Prostate gland (tissue), 2 donors: ENCODE data around the gene OR2L13.

Source experiments
- POLR2A ChIP-seq: fragments of 450-650 bp; IDR thresholded peaks from one replicate; pipeline ENCODE4 v1.6.1; 2016; ENCODE audit warnings: antibody characterized with exemption, mild to moderate bottlenecking
- TF ChIP-seq, protein P1 (sequence below), 4 experiments: fragments of 200-600 bp in 2 of 4; fragments of 450-650 bp in 2 of 4; sonication (generic) in 2 of 4; IDR thresholded peaks; 1 replicate in 3 of 4; 2 replicates in 1 of 4; pipeline ENCODE4 v1.5.1; 2016 to 2019; ENCODE audit warnings: antibody characterized with exemption in 4 of 4, mild to moderate bottlenecking in 2 of 4, moderate library complexity in 2 of 4

DNA sequence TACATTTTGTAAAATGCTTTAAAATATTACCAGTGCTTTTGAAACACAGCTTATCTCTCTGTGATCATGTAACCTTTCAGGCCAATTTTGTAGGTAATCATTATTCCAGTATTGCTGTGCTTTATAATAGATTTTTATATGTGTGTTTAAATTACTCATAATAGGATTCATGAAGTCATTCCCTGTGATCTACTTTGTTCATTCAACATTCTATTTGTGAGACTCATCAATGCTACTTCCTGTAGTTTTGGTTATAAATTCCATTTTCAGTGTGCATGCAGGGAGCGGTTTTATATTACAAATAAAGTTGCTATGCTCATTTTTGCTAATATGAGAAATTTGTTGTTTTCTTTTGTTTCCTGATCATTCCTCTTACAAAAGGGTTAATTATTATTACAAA, 45.9 kb downstream of the OR2L13 start:
- TF ChIP-seq POLR2A, result no peak
- TF ChIP-seq, protein P1, sequence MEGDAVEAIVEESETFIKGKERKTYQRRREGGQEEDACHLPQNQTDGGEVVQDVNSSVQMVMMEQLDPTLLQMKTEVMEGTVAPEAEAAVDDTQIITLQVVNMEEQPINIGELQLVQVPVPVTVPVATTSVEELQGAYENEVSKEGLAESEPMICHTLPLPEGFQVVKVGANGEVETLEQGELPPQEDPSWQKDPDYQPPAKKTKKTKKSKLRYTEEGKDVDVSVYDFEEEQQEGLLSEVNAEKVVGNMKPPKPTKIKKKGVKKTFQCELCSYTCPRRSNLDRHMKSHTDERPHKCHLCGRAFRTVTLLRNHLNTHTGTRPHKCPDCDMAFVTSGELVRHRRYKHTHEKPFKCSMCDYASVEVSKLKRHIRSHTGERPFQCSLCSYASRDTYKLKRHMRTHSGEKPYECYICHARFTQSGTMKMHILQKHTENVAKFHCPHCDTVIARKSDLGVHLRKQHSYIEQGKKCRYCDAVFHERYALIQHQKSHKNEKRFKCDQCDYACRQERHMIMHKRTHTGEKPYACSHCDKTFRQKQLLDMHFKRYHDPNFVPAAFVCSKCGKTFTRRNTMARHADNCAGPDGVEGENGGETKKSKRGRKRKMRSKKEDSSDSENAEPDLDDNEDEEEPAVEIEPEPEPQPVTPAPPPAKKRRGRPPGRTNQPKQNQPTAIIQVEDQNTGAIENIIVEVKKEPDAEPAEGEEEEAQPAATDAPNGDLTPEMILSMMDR (IDR thresholded peaks at IDR 0.05), result no peak
